HG03066 (cell line): ENCODE measurements around the gene AGAP2.
"Not testable (repeated sequence)": the region's sequence is repeated elsewhere in the genome, so short reads cannot be mapped to it uniquely, and the experiment has no call there.

Experiments used
- ATAC-seq: cut with Tn5 transposase; IDR thresholded peaks from one replicate; pipeline ENCODE4 v1.9.1; 2021; ENCODE audit warnings: low read depth; ENCODE audit not compliant: unreplicated experiment

Gene AGAP2

GRCh38 chr12:57724936-57725740, 13.4 kb downstream of the AGAP2 start:
- ATAC-seq: no peak

GRCh38 chr12:57724003-57724935, 14.3 kb downstream of the AGAP2 start:
- ATAC-seq: no peak

- no peak for ATAC-seq
These were observed 14.9 kb downstream of the AGAP2 start for GRCh38 chr12:57723630-57723962.

- ATAC-seq: no peak
These were observed 15.6 kb downstream of the AGAP2 start for GRCh38 chr12:57722716-57723629.

GRCh38 chr12:57721846-57722608, 16.5 kb downstream of the AGAP2 start:
- ATAC-seq: not testable (repeated sequence)

GRCh38 chr12:57720606-57721595, 17.6 kb downstream of the AGAP2 start:
- no peak for ATAC-seq

GRCh38 chr12:57719777-57720605, 18.6 kb downstream of the AGAP2 start:
- ATAC-seq: no peak

- no peak for ATAC-seq
These were observed 19.7 kb downstream of the AGAP2 start for GRCh38 chr12:57718641-57719528.

- ATAC-seq: no peak
These were observed 20.5 kb downstream of the AGAP2 start for GRCh38 chr12:57717846-57718640.

GRCh38 chr12:57717131-57717530, 21.4 kb downstream of the AGAP2 start:
- ATAC-seq: no peak

- ATAC-seq: no peak
These were observed 22.2 kb downstream of the AGAP2 start for GRCh38 chr12:57716305-57716704.

- ATAC-seq: no peak
These were observed 22.8 kb downstream of the AGAP2 start for GRCh38 chr12:57715786-57716185.

GRCh38 chr12:57715036-57715748, 23.4 kb downstream of the AGAP2 start:
- not testable (repeated sequence) for ATAC-seq

- ATAC-seq: no peak
These were observed 25.3 kb downstream of the AGAP2 start for GRCh38 chr12:57713209-57713608.

- ATAC-seq: no peak
These were observed 25.8 kb downstream of the AGAP2 start for GRCh38 chr12:57712701-57713100.
